H1 (cell line): ENCODE results near the gene YPEL5. TPM values are rescaled to one million over a fixed set of nuclear protein-coding genes. Genes with fewer than 3 reads are reported as not detected.

Experiments used
- EZH2 ChIP-seq: fragments of 200-600 bp; sonication (generic); IDR thresholded peaks from 2 replicates; pipeline ENCODE4 v1.7.1; 2012; ENCODE audit warnings: low read depth, mild to moderate bottlenecking, moderate library complexity, low read length, inconsistent platforms; ENCODE audit not compliant: severe bottlenecking
- KDM4A ChIP-seq: IDR thresholded peaks from one replicate; pipeline ENCODE4 v1.7.1; 2012; ENCODE audit warnings: low read depth, mild to moderate bottlenecking, moderate library complexity, low read length, inconsistent platforms; ENCODE audit not compliant: severe bottlenecking
- SIRT6 ChIP-seq: IDR thresholded peaks from one replicate; pipeline ENCODE4 v1.7.1; 2012; ENCODE audit warnings: low read length, inconsistent platforms
- polyA plus RNA-seq, 7 experiments: library from polyadenylated mRNA; depleted of rRNA in 3 of 7; stranded (reverse) in 5 of 7; unstranded in 2 of 7; fragments of >200 nt in 5 of 7; fragments of 200-250 nt in 2 of 7; gene quantifications; 1 replicate in 5 of 7; 2 replicates in 1 of 7; 4 replicates in 1 of 7; pipeline versions ENCODE4 v1.2.1 to v1.2.3, GENCODE V29; 2011 to 2013; ENCODE audit warnings: missing spikeins in 2 of 7, mixed read lengths in 2 of 7
- total RNA-seq: library from RNA; stranded (reverse); fragmentation: NEBNext Ultra II Directional; extraction: Animal tissue kit (Norgen Biotek cat#: 25700); gene quantifications from 2 replicates; pipeline ENCODE4 v1.2.1, GENCODE V29; 2021

YPEL5 gene
- total and polyA plus RNA-seq, 2 of the 8 experiments (the other 6 are each of a cell fraction or from before 2014, with no cell fraction given), result 18.5 to 28.0 TPM

GRCh38 chr2:30113617-30114293, 33.1 kb upstream of the YPEL5 start (continued):
- TF ChIP-seq EZH2 (no peak), SIRT6 (no peak), KDM4A (no peak)
- TF ChIP-seq, all 59 proteins: peak for 0
